ENCODE measurements around the gene HSFX4.
"Not testable (repeated sequence)": the region's sequence is repeated elsewhere in the genome, so short reads cannot be mapped to it uniquely, and the experiment has no call there.

- TF ChIP-seq ZBTB49 (CRISPR knock-in tag; IDR thresholded peaks at IDR 0.05; ENCODE audit: borderline replicate concordance); MTF1 (CRISPR knock-in tag; IDR thresholded peaks at IDR 0.05); CTCF (CRISPR knock-in tag; IDR thresholded peaks at IDR 0.05): not testable (repeated sequence)
Observed at GRCh38 chrX:149932150-149932549, 2.8 kb downstream of the HSFX4 start.

Measured in HepG2 (cell line).